Natural killer cell (primary cell): Measurements from ENCODE around the gene SLC44A4. TPM values are rescaled to one million over a fixed set of nuclear protein-coding genes. Genes with fewer than 3 reads are reported as not detected.
A peak's percentile ranks its signal among the peaks of the same experiment; 100 is the strongest.
"Not testable (repeated sequence)": the region's sequence is repeated elsewhere in the genome, so short reads cannot be mapped to it uniquely, and the experiment has no call there.

Experiments used
- ATAC-seq, 3 donors: fragments of 150-1000 bp in 2 of 3; fragments of 200-7000 bp in 1 of 3; cut with Tn5 transposase; 1 replicate in 1 of 3; 2 replicates in 2 of 3; pipeline ENCODE4 v1.10.0; 2021; ENCODE audit warnings: mild to moderate bottlenecking in 2 of 3, moderate library complexity in 2 of 3
- DNase-seq, 2 donors: peaks; one replicate each; pipeline versions ENCODE4 v3.0.0 to v3.0.0-alpha.2; 2013 to 2021; ENCODE audit warnings: mixed read lengths in 1 of 2
- H3K27ac ChIP-seq: one replicate; pipeline ENCODE4 v1.5.1; 2013; ENCODE audit warnings: mild to moderate bottlenecking, low read length
- H3K27me3 ChIP-seq: one replicate; pipeline ENCODE4 v1.6.1; 2013; ENCODE audit warnings: low read length; ENCODE audit not compliant: control insufficient read depth, insufficient read depth
- H3K36me3 ChIP-seq: one replicate; pipeline ENCODE4 v1.6.1; 2013; ENCODE audit warnings: low read length; ENCODE audit not compliant: control insufficient read depth, insufficient read depth
- H3K4me1 ChIP-seq: one replicate; pipeline ENCODE4 v1.6.1; 2013; ENCODE audit warnings: low read length; ENCODE audit not compliant: control insufficient read depth, insufficient read depth
- H3K4me3 ChIP-seq: one replicate; pipeline ENCODE4 v1.5.1; 2013; ENCODE audit warnings: low read length
- H3K9me3 ChIP-seq: one replicate; pipeline ENCODE4 v1.6.1; 2013; ENCODE audit warnings: low read length; ENCODE audit not compliant: control insufficient read depth, insufficient read depth
- H3K27ac Mint-ChIP-seq, 2 donors: one replicate each; pipeline ENCODE4 v1.8.0; 2022; ENCODE audit warnings: mild to moderate bottlenecking in 2 of 2, mixed read lengths in 2 of 2, moderate library complexity in 1 of 2
- H3K27me3 Mint-ChIP-seq, 2 donors: one replicate each; pipeline ENCODE4 v1.8.0; 2022; ENCODE audit warnings: low read depth in 2 of 2, mixed read lengths in 2 of 2
- H3K36me3 Mint-ChIP-seq: one replicate; pipeline ENCODE4 v1.8.0; 2022; ENCODE audit warnings: mixed read lengths
- H3K4me1 Mint-ChIP-seq, 2 donors: one replicate each; pipeline ENCODE4 v1.8.0; 2022; ENCODE audit warnings: mixed read lengths in 2 of 2
- H3K4me3 Mint-ChIP-seq: one replicate; pipeline ENCODE4 v1.8.0; 2022; ENCODE audit warnings: mild to moderate bottlenecking, moderate library complexity, mixed read lengths
- H3K9me3 Mint-ChIP-seq, 2 donors: one replicate each; pipeline ENCODE4 v1.8.0; 2022; ENCODE audit warnings: mixed read lengths in 2 of 2
- CTCF ChIP-seq: fragments of 200-600 bp; IDR thresholded peaks from one replicate; pipeline ENCODE4 v1.8.0; 2022; ENCODE audit warnings: antibody characterized with exemption
- WGBS: methylation state at CpG from one replicate; pipeline ENCODE4 v1.1.7; 2013; ENCODE audit warnings: missing lambda C conversion rate; ENCODE audit not compliant: insufficient coverage; 5-methylcytosine and 5-hydroxymethylcytosine counted together
- intact Hi-C: fragments of 100-400 bp; cut with micrococcal nuclease; formaldehyde crosslinking; loops from one replicate; pipeline ENCODE4 v1.14.2; 2022
- total RNA-seq, 4 donors: library from RNA; stranded (reverse); fragments of 120-200 nt in 1 of 4; gene quantifications; one replicate each; pipeline versions ENCODE4 v1.2.3 to v1.2.4, GENCODE V29; 2013 to 2022

Gene SLC44A4
- total RNA-seq, 3 donors from 2014 or later (not counting 1 experiment from before 2014, with no cell fraction given) = 0.48 TPM; not detected in 2

- WGBS = 85% methylated on average over 21 of the region's 21 CpGs
- no peaks in the 10 kb centered on the region for H3K27me3 ChIP-seq
- no peak overlapping the region for H3K4me3 ChIP-seq
- no peaks in the 10 kb centered on the region for H3K9me3 ChIP-seq
- no peak for DNase-seq
- H3K36me3 Mint-ChIP-seq = no peaks in the 10 kb centered on the region
- no peak overlapping the region for H3K27ac ChIP-seq
- no peaks in the 10 kb centered on the region for H3K9me3 Mint-ChIP-seq
- no peak for ATAC-seq
- no peak overlapping the region for H3K27ac Mint-ChIP-seq
- H3K36me3 ChIP-seq = peaks cover 2% of the 10 kb centered on the region
- H3K4me1 ChIP-seq = peaks cover 25% of the 10 kb centered on the region
- no peaks in the 10 kb centered on the region for H3K27me3 Mint-ChIP-seq
- H3K4me1 Mint-ChIP-seq = peaks cover 20 to 33% of the 10 kb centered on the region in 2 donors
- TF ChIP-seq CTCF = no peak
- no peak overlapping the region for H3K4me3 Mint-ChIP-seq
- intact Hi-C loops = no loop called here
These were observed 13.3 kb downstream of the SLC44A4 start for GRCh38 chr6:31865205-31866118.

GRCh38 chr6:31864818-31865204 lies 14.0 kb downstream of the SLC44A4 start:
- Histone ChIP-seq H3K9me3 (no peaks in the 10 kb centered on the region), H3K27ac (no peak overlapping the region), H3K27me3 (no peaks in the 10 kb centered on the region), H3K36me3 (peaks cover 8% of the 10 kb centered on the region), H3K4me3 (no peak overlapping the region), H3K4me1 (peaks cover 25% of the 10 kb centered on the region)
- Mint-ChIP-seq H3K9me3 (no peaks in the 10 kb centered on the region), H3K27me3 (no peaks in the 10 kb centered on the region), H3K4me3 (no peak overlapping the region), H3K36me3 (no peaks in the 10 kb centered on the region), H3K4me1 (peaks cover 20 to 33% of the 10 kb centered on the region in 2 donors), H3K27ac (peak overlapping the region in 1 of 2 donors; percentile 99)
- 93% methylated on average over 8 of the region's 8 CpGs for WGBS
- no peak for TF ChIP-seq CTCF
- no peak for DNase-seq
- no peak for ATAC-seq
- intact Hi-C loops = no loop called here

- intact Hi-C loops, DNase-seq, H3K27me3 ChIP-seq, H3K9me3 ChIP-seq, ATAC-seq, H3K27ac ChIP-seq, H3K9me3 Mint-ChIP-seq, H3K36me3 Mint-ChIP-seq, H3K27me3 Mint-ChIP-seq: not testable (repeated sequence)
- H3K36me3 ChIP-seq = peaks cover 15% of the 10 kb centered on the region
- Mint-ChIP-seq H3K4me1 (peaks cover 20 to 33% of the 10 kb centered on the region in 2 donors), H3K4me3 (peak overlapping the region; percentile 96), H3K27ac (peak overlapping the region; percentile 97 to 99)
- peaks cover 25% of the 10 kb centered on the region for H3K4me1 ChIP-seq
- H3K4me3 ChIP-seq = peak overlapping the region; percentile 31
- WGBS = 13% methylated on average over 16 of the region's 16 CpGs
These were observed 14.7 kb downstream of the SLC44A4 start for GRCh38 chr6:31864123-31864562.
